C4-2B (cell line): ENCODE measurements around the gene P2RX7.

ENCODE experiments used
- ZFX ChIP-seq: fragments of 450-650 bp; IDR thresholded peaks from 2 replicates; pipeline ENCODE4 v1.6.1; 2017
- TF ChIP-seq, protein P1 (sequence below): fragments of 450-650 bp; conservative IDR thresholded peaks from 2 replicates; pipeline ENCODE4 v1.5.1; 2017; ENCODE audit warnings: mild to moderate bottlenecking

DNA sequence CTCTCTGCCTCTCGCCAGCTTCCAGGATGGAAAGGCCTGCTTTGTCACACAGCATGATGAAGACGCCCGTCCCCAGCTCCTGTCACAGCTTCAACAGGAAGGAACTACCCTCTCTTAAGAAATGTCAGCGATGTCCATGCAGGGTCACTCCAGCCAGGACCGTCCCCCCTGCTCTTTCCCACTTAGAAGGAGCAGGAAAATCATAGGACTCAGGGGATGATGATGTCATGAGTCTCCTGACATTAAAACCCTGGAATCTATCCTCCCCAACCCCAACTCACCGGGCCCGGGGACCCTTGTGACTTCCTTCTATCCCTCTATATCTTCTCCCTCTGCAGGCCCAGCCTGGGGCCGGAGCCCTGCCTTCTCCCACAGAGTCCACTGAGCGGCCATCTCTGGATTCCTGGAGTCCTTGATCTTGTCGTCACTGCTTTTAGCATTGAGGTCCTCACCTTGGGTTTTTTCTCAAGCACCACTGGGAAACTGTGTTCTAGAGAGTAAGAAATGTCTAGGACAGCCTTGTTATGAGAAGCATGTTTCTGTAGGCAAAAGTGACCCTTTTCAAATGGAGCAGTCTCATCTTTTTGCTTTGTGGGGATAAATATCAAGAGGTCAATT lies 42.8 kb upstream of the P2RX7 start:
- TF ChIP-seq, protein P1, sequence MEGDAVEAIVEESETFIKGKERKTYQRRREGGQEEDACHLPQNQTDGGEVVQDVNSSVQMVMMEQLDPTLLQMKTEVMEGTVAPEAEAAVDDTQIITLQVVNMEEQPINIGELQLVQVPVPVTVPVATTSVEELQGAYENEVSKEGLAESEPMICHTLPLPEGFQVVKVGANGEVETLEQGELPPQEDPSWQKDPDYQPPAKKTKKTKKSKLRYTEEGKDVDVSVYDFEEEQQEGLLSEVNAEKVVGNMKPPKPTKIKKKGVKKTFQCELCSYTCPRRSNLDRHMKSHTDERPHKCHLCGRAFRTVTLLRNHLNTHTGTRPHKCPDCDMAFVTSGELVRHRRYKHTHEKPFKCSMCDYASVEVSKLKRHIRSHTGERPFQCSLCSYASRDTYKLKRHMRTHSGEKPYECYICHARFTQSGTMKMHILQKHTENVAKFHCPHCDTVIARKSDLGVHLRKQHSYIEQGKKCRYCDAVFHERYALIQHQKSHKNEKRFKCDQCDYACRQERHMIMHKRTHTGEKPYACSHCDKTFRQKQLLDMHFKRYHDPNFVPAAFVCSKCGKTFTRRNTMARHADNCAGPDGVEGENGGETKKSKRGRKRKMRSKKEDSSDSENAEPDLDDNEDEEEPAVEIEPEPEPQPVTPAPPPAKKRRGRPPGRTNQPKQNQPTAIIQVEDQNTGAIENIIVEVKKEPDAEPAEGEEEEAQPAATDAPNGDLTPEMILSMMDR, result no peak
- no peak for TF ChIP-seq ZFX
